Nephron (organoid): ENCODE results near the gene LRRC36.

ENCODE experiments used
- H3K27ac Mint-ChIP-seq, 3 experiments: 2 replicates each; pipeline ENCODE4 v1.8.0; 2020; ENCODE audit warnings: mixed read lengths in 3 of 3, mild to moderate bottlenecking in 2 of 3, moderate library complexity in 1 of 3
- H3K27me3 Mint-ChIP-seq: 2 replicates; pipeline ENCODE4 v1.8.0; 2021; ENCODE audit warnings: low read depth, mild to moderate bottlenecking, moderate library complexity, mixed read lengths
- H3K36me3 Mint-ChIP-seq: 2 replicates; pipeline ENCODE4 v1.8.0; 2020; ENCODE audit warnings: low read depth, mixed read lengths
- H3K4me1 Mint-ChIP-seq: 2 replicates; pipeline ENCODE4 v1.8.0; 2020; ENCODE audit warnings: mixed read lengths
- H3K4me3 Mint-ChIP-seq, 3 experiments: 2 replicates each; pipeline ENCODE4 v1.8.0; 2020; ENCODE audit warnings: mild to moderate bottlenecking in 3 of 3, mixed read lengths in 3 of 3, moderate library complexity in 2 of 3
- H3K9me3 Mint-ChIP-seq: 2 replicates; pipeline ENCODE4 v1.8.0; 2020; ENCODE audit warnings: mixed read lengths
- CTCF ChIP-seq, 3 experiments: fragments of 200-600 bp; sonication (generic); IDR thresholded peaks; one replicate each; pipeline ENCODE4 v1.5.0; 2021; ENCODE audit warnings: antibody characterized with exemption in 3 of 3; ENCODE audit not compliant: unreplicated experiment in 3 of 3

The LRRC36 gene

GRCh38 chr16:67302970-67303369, 23.6 kb upstream of the LRRC36 start:
- H3K27me3 Mint-ChIP-seq: peaks cover 4% of the 10 kb centered on the region
- no peak for TF ChIP-seq CTCF (IDR thresholded peaks at IDR 0.05; ENCODE audit: unreplicated experiment in 3 of 3)
- no peaks in the 10 kb centered on the region for H3K9me3 Mint-ChIP-seq
- peaks cover 19% of the 10 kb centered on the region for H3K4me1 Mint-ChIP-seq
- no peak overlapping the region for H3K27ac Mint-ChIP-seq
- no peak overlapping the region for H3K4me3 Mint-ChIP-seq
- H3K36me3 Mint-ChIP-seq: no peaks in the 10 kb centered on the region

- Mint-ChIP-seq H3K4me1 (peaks cover 19% of the 10 kb centered on the region), H3K9me3 (no peaks in the 10 kb centered on the region), H3K27me3 (peaks cover 7% of the 10 kb centered on the region), H3K27ac (no peak overlapping the region), H3K4me3 (no peak overlapping the region), H3K36me3 (no peaks in the 10 kb centered on the region)
- TF ChIP-seq CTCF (IDR thresholded peaks at IDR 0.05; ENCODE audit: unreplicated experiment in 3 of 3): no peak
These were observed 22.6 kb upstream of the LRRC36 start for GRCh38 chr16:67304020-67304419.

DNA sequence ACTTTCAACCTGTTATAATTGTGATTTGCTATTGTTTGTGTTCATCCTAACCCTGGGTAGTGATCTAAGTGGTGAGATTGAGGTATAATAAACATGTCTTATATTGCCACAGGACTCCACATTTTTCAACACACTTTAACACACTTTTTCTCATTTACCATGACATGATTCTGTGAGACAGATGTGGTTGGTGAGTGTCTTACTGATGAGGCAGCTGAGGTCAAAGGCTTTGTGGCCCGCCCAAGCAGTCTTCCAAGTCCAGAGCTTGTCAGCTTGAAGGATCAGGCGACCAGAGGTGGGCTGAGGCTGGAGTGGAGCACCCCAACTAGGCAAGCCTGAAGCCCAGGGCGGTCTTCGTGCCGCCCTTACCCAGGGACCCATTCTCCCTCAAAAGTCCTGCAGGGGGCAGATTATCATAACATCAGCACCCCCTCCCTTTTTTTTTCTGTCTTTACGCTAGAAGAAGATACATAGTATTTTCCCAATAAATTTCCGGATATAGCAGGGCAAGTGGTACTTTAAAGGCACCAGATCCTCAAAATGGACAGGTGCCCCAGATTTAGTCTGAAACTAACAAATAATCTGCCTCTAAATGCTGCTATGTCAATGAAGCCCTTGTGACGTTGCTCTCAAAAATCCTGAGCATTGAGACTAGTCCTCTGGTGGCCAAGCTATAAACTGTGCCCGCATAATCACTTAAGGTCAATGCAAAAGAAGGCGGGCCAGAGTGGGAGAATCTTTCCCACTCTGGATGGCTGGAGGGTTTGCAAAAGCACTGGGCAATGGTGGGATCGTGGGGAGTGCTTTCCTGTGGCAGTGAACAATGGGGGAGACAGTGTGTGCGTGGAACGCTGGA, 21.2 kb upstream of the LRRC36 start:
- peaks cover 19% of the 10 kb centered on the region for H3K4me1 Mint-ChIP-seq
- H3K9me3 Mint-ChIP-seq: no peaks in the 10 kb centered on the region
- H3K4me3 Mint-ChIP-seq: no peak overlapping the region
- no peak overlapping the region for H3K27ac Mint-ChIP-seq
- H3K36me3 Mint-ChIP-seq: no peaks in the 10 kb centered on the region
- H3K27me3 Mint-ChIP-seq: peaks cover 7% of the 10 kb centered on the region
- TF ChIP-seq CTCF (IDR thresholded peaks at IDR 0.05; ENCODE audit: unreplicated experiment in 3 of 3): no peak

DNA sequence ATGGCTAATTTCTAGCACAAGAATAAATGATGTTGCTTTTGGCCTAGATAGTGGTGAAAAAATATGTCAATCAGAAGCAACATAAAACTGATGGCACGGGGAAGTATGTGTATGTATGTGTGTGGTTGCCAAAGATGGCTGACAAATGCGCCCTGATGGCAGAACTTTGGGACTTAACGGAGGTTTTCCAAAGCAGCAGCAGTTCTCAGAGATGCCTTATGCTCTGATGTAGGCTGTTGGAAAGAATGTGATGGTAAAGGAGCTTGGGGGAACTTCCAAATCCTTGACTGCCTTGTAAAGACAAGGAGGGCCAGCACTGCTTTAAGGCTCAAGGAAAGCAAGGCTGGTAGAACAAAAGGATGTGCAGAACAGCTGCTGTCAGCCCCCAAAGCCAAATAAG, 16.1 kb upstream of the LRRC36 start:
- H3K4me1 Mint-ChIP-seq: peaks cover 19% of the 10 kb centered on the region
- no peak overlapping the region for H3K27ac Mint-ChIP-seq
- no peaks in the 10 kb centered on the region for H3K9me3 Mint-ChIP-seq
- H3K27me3 Mint-ChIP-seq: peaks cover 12% of the 10 kb centered on the region
- no peak overlapping the region for H3K4me3 Mint-ChIP-seq
- TF ChIP-seq CTCF (IDR thresholded peaks at IDR 0.05; ENCODE audit: unreplicated experiment in 3 of 3): no peak
- H3K36me3 Mint-ChIP-seq: no peaks in the 10 kb centered on the region

GRCh38 chr16:67311607-67312488, 14.8 kb upstream of the LRRC36 start:
- H3K36me3 Mint-ChIP-seq: no peaks in the 10 kb centered on the region
- H3K9me3 Mint-ChIP-seq: no peaks in the 10 kb centered on the region
- TF ChIP-seq CTCF (IDR thresholded peaks at IDR 0.05; ENCODE audit: unreplicated experiment in 3 of 3): no peak
- H3K27ac Mint-ChIP-seq: peak overlapping the region; percentile 0 to 66 (median 0)
- H3K4me1 Mint-ChIP-seq: peaks cover 19% of the 10 kb centered on the region
- peaks cover 11% of the 10 kb centered on the region for H3K27me3 Mint-ChIP-seq
- H3K4me3 Mint-ChIP-seq: no peak overlapping the region
